ENCODE measurements around the gene EGR2.

DNA sequence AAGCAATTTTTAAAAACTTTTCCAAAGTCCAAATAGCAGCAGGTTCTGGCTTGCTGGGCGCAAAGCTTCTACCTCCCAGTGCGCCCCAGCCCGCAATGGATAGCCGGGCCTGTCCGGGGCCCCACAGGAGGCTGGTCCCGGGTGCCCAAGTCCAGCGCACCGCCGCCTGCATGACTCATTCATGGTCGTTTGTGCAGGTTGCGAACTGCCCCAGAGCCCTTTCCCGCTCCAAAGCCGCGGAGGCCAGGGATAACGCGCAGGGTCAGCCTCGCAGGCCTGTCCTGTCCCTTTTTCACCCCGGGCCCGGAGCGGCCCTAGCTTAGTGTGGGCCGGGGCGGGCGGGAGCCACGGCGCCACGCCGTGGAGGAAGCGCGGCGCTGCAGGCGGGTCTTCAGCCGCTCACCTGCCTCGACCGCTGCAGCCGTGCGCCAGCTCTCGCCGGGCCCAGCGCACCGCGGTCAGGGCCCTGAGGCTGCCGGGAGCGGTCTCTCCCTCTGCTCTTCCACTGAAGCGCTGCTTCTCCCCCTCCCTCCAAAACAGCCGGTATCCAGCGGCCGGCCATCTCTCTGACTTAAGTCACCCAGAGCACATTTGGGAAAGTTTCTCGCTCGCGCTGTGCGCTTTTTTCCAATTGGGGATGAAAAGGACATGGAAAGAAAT, 1.7 kb upstream of the EGR2 start:
- TF ChIP-seq CTCF (IDR thresholded peaks at IDR 0.05): peak; percentile 73 to 94 (median 83)
- TF ChIP-seq POLR2A (IDR thresholded peaks at IDR 0.05): no peak
